ENCODE data around the gene FUCA2. TPM values are rescaled to one million over a fixed set of nuclear protein-coding genes. Genes with fewer than 3 reads are reported as not detected.

FUCA2 gene
- total RNA-seq, 4 donors from 2014 or later: 19.5 to 70.3 (median 46.9) TPM

DNA sequence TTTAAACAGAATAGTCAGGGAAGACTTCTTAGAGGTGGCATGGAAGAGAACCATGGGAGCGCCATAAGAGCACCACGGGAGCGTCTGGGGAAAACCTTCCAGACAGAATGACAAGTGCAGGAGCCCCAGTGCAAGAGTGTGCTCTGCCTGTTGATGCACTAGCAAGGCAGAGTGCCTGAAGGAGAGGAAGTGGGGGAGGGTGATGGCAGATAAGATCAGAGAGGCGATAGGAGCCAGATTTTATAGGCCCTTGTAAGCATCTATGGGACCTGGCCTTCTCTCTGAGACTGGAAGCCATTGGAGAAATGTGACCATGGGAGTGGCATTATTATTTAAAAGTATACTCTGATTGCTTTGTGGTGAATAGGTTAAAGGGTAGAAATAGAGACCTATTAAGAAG is 13.1 kb downstream of the FUCA2 start:
- H3K27me3 ChIP-seq: no peaks in the 10 kb centered on the region
- WGBS, 2 donors (ENCODE audit: low coverage in 1 of 2): 74 to 83% methylated on average over 1 to 4 of the region's 4 CpGs
- H3K4me1 ChIP-seq: no peaks in the 10 kb centered on the region
- intact Hi-C loops (cut with DNase I; ENCODE audit: low total_unique reads) (no loop called here), in situ Hi-C loops (cut with MboI; ENCODE audit: low pct_ligation_motif_present in 1 of 4, low pct_unique_long_range_greater_than_20kb in 1 of 4, low sequenced_read_pairs in 3 of 4) (no loop called here)
- H3K4me3 ChIP-seq: no peak overlapping the region
- no peaks in the 10 kb centered on the region for H3K9me3 ChIP-seq
- no peak for TF ChIP-seq EP300 (IDR thresholded peaks at IDR 0.05; ENCODE audit: low read depth)
- TF ChIP-seq, protein P1, sequence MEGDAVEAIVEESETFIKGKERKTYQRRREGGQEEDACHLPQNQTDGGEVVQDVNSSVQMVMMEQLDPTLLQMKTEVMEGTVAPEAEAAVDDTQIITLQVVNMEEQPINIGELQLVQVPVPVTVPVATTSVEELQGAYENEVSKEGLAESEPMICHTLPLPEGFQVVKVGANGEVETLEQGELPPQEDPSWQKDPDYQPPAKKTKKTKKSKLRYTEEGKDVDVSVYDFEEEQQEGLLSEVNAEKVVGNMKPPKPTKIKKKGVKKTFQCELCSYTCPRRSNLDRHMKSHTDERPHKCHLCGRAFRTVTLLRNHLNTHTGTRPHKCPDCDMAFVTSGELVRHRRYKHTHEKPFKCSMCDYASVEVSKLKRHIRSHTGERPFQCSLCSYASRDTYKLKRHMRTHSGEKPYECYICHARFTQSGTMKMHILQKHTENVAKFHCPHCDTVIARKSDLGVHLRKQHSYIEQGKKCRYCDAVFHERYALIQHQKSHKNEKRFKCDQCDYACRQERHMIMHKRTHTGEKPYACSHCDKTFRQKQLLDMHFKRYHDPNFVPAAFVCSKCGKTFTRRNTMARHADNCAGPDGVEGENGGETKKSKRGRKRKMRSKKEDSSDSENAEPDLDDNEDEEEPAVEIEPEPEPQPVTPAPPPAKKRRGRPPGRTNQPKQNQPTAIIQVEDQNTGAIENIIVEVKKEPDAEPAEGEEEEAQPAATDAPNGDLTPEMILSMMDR (IDR thresholded peaks at IDR 0.05): no peak
- no peak for TF ChIP-seq POLR2AphosphoS5 (IDR thresholded peaks at IDR 0.05)
- no peak overlapping the region for H3K27ac ChIP-seq
- DNase-seq: no peak
- peaks cover 0 to 55% (median 21%) of the 10 kb centered on the region in 4 donors for H3K36me3 ChIP-seq

DNA sequence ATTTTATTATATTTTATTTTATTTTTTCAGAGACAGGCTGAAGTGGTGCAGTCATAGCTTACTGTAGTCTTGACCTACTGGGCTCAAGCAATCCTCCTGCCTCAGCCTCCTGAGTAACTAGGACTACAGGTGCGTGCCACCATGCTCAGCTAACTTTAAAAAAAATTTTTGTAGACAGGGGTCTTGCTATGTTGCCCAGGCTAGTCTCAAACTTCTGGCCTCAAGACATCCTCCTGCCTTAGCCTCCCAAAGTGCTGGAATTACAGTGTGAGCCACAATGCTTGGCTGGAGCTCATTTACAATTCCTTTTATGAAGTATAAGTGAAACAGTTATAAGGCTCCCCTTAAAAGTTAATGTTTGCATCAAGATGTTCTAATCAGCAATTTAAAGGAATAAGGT is 14.5 kb downstream of the FUCA2 start:
- Histone ChIP-seq H3K36me3 (peaks cover 0 to 55% (median 21%) of the 10 kb centered on the region in 4 donors), H3K4me1 (no peaks in the 10 kb centered on the region), H3K9me3 (no peaks in the 10 kb centered on the region), H3K27me3 (no peaks in the 10 kb centered on the region), H3K27ac (no peak overlapping the region), H3K4me3 (no peak overlapping the region)
- TF ChIP-seq EP300 (IDR thresholded peaks at IDR 0.05; ENCODE audit: low read depth) (no peak), POLR2A (IDR thresholded peaks at IDR 0.05) (no peak), POLR2AphosphoS5 (IDR thresholded peaks at IDR 0.05) (no peak)
- TF ChIP-seq, protein P1 (IDR thresholded peaks at IDR 0.05): no peak
- no peak for DNase-seq
- WGBS, 2 donors (ENCODE audit: low coverage in 1 of 2): 95 to 100% methylated on average over 1 of the region's 1 CpG
- intact Hi-C loops (cut with DNase I; ENCODE audit: low total_unique reads) (no loop called here), in situ Hi-C loops (cut with MboI; ENCODE audit: low pct_ligation_motif_present in 1 of 4, low pct_unique_long_range_greater_than_20kb in 1 of 4, low sequenced_read_pairs in 3 of 4) (no loop called here)

DNA sequence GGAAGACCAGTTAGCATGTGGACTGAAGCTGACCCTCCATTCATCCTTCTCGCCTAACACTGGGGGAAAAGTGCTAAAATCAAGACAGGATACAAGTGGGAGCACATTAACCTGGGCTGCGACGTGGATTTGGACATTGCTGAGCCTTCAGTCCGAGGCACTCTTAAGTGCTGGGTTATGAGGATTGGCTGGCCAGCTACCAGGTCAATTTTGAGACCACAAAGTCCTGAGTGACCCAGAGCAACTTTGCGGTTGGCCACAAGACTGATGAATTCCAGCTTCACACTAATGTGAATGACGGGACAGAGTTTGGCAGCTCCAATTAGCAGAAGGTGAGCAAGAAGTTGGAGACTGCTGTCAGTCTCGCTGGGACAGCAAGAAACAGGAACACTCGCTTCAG is 20.7 kb downstream of the FUCA2 start:
- no peaks in the 10 kb centered on the region for H3K4me1 ChIP-seq
- no peaks in the 10 kb centered on the region for H3K27me3 ChIP-seq
- WGBS, 2 donors (ENCODE audit: low coverage in 1 of 2): 90 to 95% methylated on average over 4 to 8 of the region's 8 CpGs
- H3K4me3 ChIP-seq: no peak overlapping the region
- no peak overlapping the region for H3K27ac ChIP-seq
- no peak for DNase-seq
- peaks cover 0 to 10% (median 0%) of the 10 kb centered on the region in 4 donors for H3K36me3 ChIP-seq
- no peaks in the 10 kb centered on the region for H3K9me3 ChIP-seq
- intact Hi-C loops (cut with DNase I; ENCODE audit: low total_unique reads): no loop called here
- TF ChIP-seq EP300 (IDR thresholded peaks at IDR 0.05; ENCODE audit: low read depth): no peak
- no peak for TF ChIP-seq POLR2AphosphoS5 (IDR thresholded peaks at IDR 0.05)
- TF ChIP-seq POLR2A (IDR thresholded peaks at IDR 0.05): no peak
- TF ChIP-seq, protein P1 (IDR thresholded peaks at IDR 0.05): no peak
- in situ Hi-C loops (cut with MboI; ENCODE audit: low pct_ligation_motif_present in 1 of 4, low pct_unique_long_range_greater_than_20kb in 1 of 4, low sequenced_read_pairs in 3 of 4): no loop called here

DNA sequence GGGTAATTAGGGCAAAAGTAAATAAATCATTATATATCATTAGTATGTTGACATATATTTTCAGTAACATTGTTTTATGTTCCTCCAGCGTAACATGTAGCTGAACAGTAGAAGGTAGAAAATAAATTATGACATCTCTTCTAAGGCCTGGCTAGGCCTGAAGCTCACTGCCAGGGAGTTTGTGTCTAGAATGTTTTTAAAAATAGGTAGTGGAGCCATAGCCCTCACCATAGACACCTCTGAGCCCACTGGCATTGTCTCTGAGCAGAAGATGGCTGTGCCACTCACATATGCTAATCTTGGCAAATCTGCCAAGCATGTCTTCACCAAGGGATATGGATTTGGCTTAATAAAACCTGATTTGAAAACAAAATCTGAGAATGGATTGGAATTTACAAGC is 21.3 kb downstream of the FUCA2 start:
- no peak for TF ChIP-seq EP300 (IDR thresholded peaks at IDR 0.05; ENCODE audit: low read depth)
- TF ChIP-seq POLR2A (IDR thresholded peaks at IDR 0.05): no peak
- no peak for TF ChIP-seq POLR2AphosphoS5 (IDR thresholded peaks at IDR 0.05)
- TF ChIP-seq, protein P1 (IDR thresholded peaks at IDR 0.05): no peak
- WGBS, 2 donors (ENCODE audit: low coverage in 1 of 2): 100% methylated on average over 1 of the region's 1 CpG
- Histone ChIP-seq H3K27ac (no peak overlapping the region), H3K36me3 (peaks cover 0 to 5% (median 0%) of the 10 kb centered on the region in 4 donors), H3K4me3 (no peak overlapping the region), H3K27me3 (no peaks in the 10 kb centered on the region), H3K4me1 (no peaks in the 10 kb centered on the region), H3K9me3 (no peaks in the 10 kb centered on the region)
- no peak for DNase-seq
- intact Hi-C loops (cut with DNase I; ENCODE audit: low total_unique reads): no loop called here
- in situ Hi-C loops (cut with MboI; ENCODE audit: low pct_ligation_motif_present in 1 of 4, low pct_unique_long_range_greater_than_20kb in 1 of 4, low sequenced_read_pairs in 3 of 4): no loop called here
